Lung (tissue), 12 donors: ENCODE results near the gene KAT8. TPM values are rescaled to one million over a fixed set of nuclear protein-coding genes. Genes with fewer than 3 reads are reported as not detected.

Source experiments
- ATAC-seq: fragments of 200-7000 bp; cut with Tn5 transposase; one replicate; pipeline ENCODE4 v1.9.1; 2020; ENCODE audit warnings: moderate number of reproducible peaks; ENCODE audit not compliant: insufficient read depth, low FRiP score
- DNase-seq, 3 donors: peaks; one replicate each; pipeline ENCODE4 v3.0.0-alpha.2; 2013 to 2017
- H3K27ac ChIP-seq, 2 donors: one replicate each; pipeline ENCODE4 v1.5.1; 2013; ENCODE audit warnings: mild to moderate bottlenecking in 2 of 2, moderate library complexity in 2 of 2, control low read depth in 1 of 2, inconsistent platforms in 1 of 2, low read depth in 1 of 2, low read length in 1 of 2
- H3K27me3 ChIP-seq, 3 donors: one replicate each; pipeline ENCODE4 v1.5.1; 2013; ENCODE audit warnings: low read length in 2 of 3; ENCODE audit not compliant: control insufficient read depth in 3 of 3, insufficient read depth in 3 of 3
- H3K36me3 ChIP-seq, 4 donors: one replicate each; pipeline ENCODE4 v1.5.1; 2013; ENCODE audit warnings: low read length in 4 of 4, mild to moderate bottlenecking in 1 of 4, moderate library complexity in 1 of 4; ENCODE audit not compliant: control insufficient read depth in 4 of 4, insufficient read depth in 4 of 4
- H3K4me1 ChIP-seq, 5 donors: one replicate each; pipeline ENCODE4 v1.5.1; 2013; ENCODE audit warnings: low read length in 5 of 5, mild to moderate bottlenecking in 2 of 5, moderate library complexity in 1 of 5; ENCODE audit not compliant: control insufficient read depth in 5 of 5, insufficient read depth in 5 of 5
- H3K4me3 ChIP-seq: one replicate; pipeline ENCODE4 v1.5.1; 2013; ENCODE audit warnings: mild to moderate bottlenecking, control low read depth, moderate library complexity
- H3K9ac ChIP-seq, 2 donors: one replicate each; pipeline ENCODE4 v1.5.1; 2013; ENCODE audit warnings: low read length in 2 of 2, control low read depth in 1 of 2; ENCODE audit not compliant: insufficient read depth in 1 of 2
- H3K9me3 ChIP-seq, 4 donors: one replicate each; pipeline ENCODE4 v1.5.1; 2013; ENCODE audit warnings: low read length in 3 of 4, mild to moderate bottlenecking in 1 of 4, moderate library complexity in 1 of 4; ENCODE audit not compliant: control insufficient read depth in 4 of 4, insufficient read depth in 3 of 4
- CTCF ChIP-seq: IDR thresholded peaks from 2 replicates; pipeline ENCODE4 v1.5.1; 2012; ENCODE audit warnings: mild to moderate bottlenecking; ENCODE audit errors: control extremely low read depth, extremely low read depth
- WGBS, 2 donors: extraction: QIAGEN DNeasy Blood & Tissue Kit; methylation state at CpG; one replicate each; pipeline ENCODE4 v1.1.7; 2013; 5-methylcytosine and 5-hydroxymethylcytosine counted together
- polyA plus RNA-seq, 2 donors: library from polyadenylated mRNA; stranded (reverse); fragments of 200-250 nt; gene quantifications; one replicate each; pipeline ENCODE4 v1.2.1, GENCODE V29; 2013
- total RNA-seq, 2 donors: library from RNA; depleted of rRNA in 1 of 2; stranded (reverse); fragments of >200 nt in 1 of 2; gene quantifications; one replicate each; pipeline ENCODE4 v1.2.1, GENCODE V29; 2014 to 2021
- donor health status: control.
- donor health status: control.
- donor health status: Bipolar disorder and iron deficiency.
- donor health status: healthy.
- donor health status: DM: yes; HTN: yes; CAD: no.

KAT8 gene
- total and polyA plus RNA-seq, 4 donors = 53.0 to 73.2 (median 60.8) TPM

- TF ChIP-seq CTCF = no peak
- ATAC-seq (no peak), DNase-seq (no peak)
- H3K9ac ChIP-seq = no peak overlapping the region
- no peaks in the 10 kb centered on the region for H3K27me3 ChIP-seq
- no peak overlapping the region for H3K4me3 ChIP-seq
- H3K27ac ChIP-seq = no peak overlapping the region
- peaks cover 0 to 31% (median 6%) of the 10 kb centered on the region in 4 donors for H3K36me3 ChIP-seq
- no peaks in the 10 kb centered on the region for H3K9me3 ChIP-seq
- 86 to 87% methylated on average over 6 of the region's 6 CpGs for WGBS, 2 donors
- no peaks in the 10 kb centered on the region for H3K4me1 ChIP-seq
Measured at GRCh38 chr16:31086629-31086906, 30.9 kb upstream of the KAT8 start.

- no peak for DNase-seq
- no peak for TF ChIP-seq CTCF
- Histone ChIP-seq H3K27ac (no peak overlapping the region), H3K9me3 (no peaks in the 10 kb centered on the region), H3K9ac (no peak overlapping the region), H3K27me3 (no peaks in the 10 kb centered on the region), H3K4me3 (no peak overlapping the region), H3K36me3 (peaks cover 0 to 26% (median 3%) of the 10 kb centered on the region in 4 donors), H3K4me1 (no peaks in the 10 kb centered on the region)
- 93 to 94% methylated on average over 8 of the region's 8 CpGs for WGBS, 2 donors
- ATAC-seq = no peak
Measured at GRCh38 chr16:31087481-31087880, 30.0 kb upstream of the KAT8 start.

- no peaks in the 10 kb centered on the region for H3K9me3 ChIP-seq
- no peak for TF ChIP-seq CTCF
- peaks cover 0 to under 1% (median 0%) of the 10 kb centered on the region in 5 donors for H3K4me1 ChIP-seq
- WGBS, 2 donors = 84 to 88% methylated on average over 5 of the region's 5 CpGs
- no peak overlapping the region for H3K9ac ChIP-seq
- no peak overlapping the region for H3K4me3 ChIP-seq
- no peak overlapping the region for H3K27ac ChIP-seq
- ATAC-seq = no peak
- no peaks in the 10 kb centered on the region for H3K27me3 ChIP-seq
- peaks cover 0 to 24% (median 2%) of the 10 kb centered on the region in 4 donors for H3K36me3 ChIP-seq
- DNase-seq = no peak
Measured at GRCh38 chr16:31087971-31088370, 29.5 kb upstream of the KAT8 start.

- TF ChIP-seq CTCF = no peak
- ATAC-seq = no peak
- Histone ChIP-seq H3K36me3 (peaks cover 0 to 24% (median 2%) of the 10 kb centered on the region in 4 donors), H3K9ac (no peak within 1 kb of the TSS), H3K4me1 (peaks cover 0 to 4% (median 3%) of the 10 kb centered on the region in 5 donors), H3K27ac (no peak within 1 kb of the TSS), H3K4me3 (no peak within 1 kb of the TSS), H3K9me3 (no peaks in the 10 kb centered on the region), H3K27me3 (no peaks in the 10 kb centered on the region)
- WGBS, 2 donors = 86 to 93% methylated on average over 12 to 15 of the region's 15 CpGs
- no peak for DNase-seq
Measured at GRCh38 chr16:31088459-31089183, 28.8 kb upstream of the KAT8 start, which contains the start of gene PRSS53. TSS of gene PRSS53 (minus strand) at chr16:31088943. CDS start at chr16:31088809, 134 bp downstream.
